H9 (cell line): ENCODE results near the gene WFDC1. TPM values are rescaled to one million over a fixed set of nuclear protein-coding genes. Genes with fewer than 3 reads are reported as not detected.

ENCODE experiments used
- DNase-seq: peaks from one replicate; pipeline ENCODE4 v3.0.0-alpha.2; 2017
- H2AFZ ChIP-seq: one replicate; pipeline ENCODE4 v1.6.1; 2013; ENCODE audit warnings: mild to moderate bottlenecking, low read length, control low read depth, moderate library complexity
- H2AK5ac ChIP-seq: 2 replicates; pipeline ENCODE4 v1.6.1; 2013; ENCODE audit warnings: low read length, control low read depth, mixed read lengths; ENCODE audit not compliant: insufficient read length
- H2BK120ac ChIP-seq: one replicate; pipeline ENCODE4 v1.6.1; 2013; ENCODE audit warnings: low read depth, mild to moderate bottlenecking, low read length, control low read depth, inconsistent platforms; ENCODE audit not compliant: poor library complexity, severe bottlenecking
- H2BK12ac ChIP-seq: 2 replicates; pipeline ENCODE4 v1.6.1; 2013; ENCODE audit warnings: low read length, control low read depth, mixed read lengths, low read depth; ENCODE audit not compliant: insufficient read length
- H2BK15ac ChIP-seq: 2 replicates; pipeline ENCODE4 v1.6.1; 2013; ENCODE audit warnings: low read depth, low read length, control low read depth
- H2BK20ac ChIP-seq: one replicate; pipeline ENCODE4 v1.6.1; 2013; ENCODE audit warnings: low read depth, mild to moderate bottlenecking, low read length, control low read depth, inconsistent platforms; ENCODE audit not compliant: poor library complexity, severe bottlenecking
- H2BK5ac ChIP-seq: 2 replicates; pipeline ENCODE4 v1.6.1; 2013; ENCODE audit warnings: low read length, control low read depth, mixed read lengths; ENCODE audit not compliant: insufficient read length
- H3K14ac ChIP-seq: 2 replicates; pipeline ENCODE4 v1.6.1; 2013; ENCODE audit warnings: low read length, control low read depth; ENCODE audit not compliant: insufficient read depth
- H3K18ac ChIP-seq: 2 replicates; pipeline ENCODE4 v1.6.1; 2013; ENCODE audit warnings: low read depth, mild to moderate bottlenecking, mixed read lengths, low read length, control low read depth; ENCODE audit not compliant: insufficient read length
- H3K23ac ChIP-seq: 2 replicates; pipeline ENCODE4 v1.6.1; 2013; ENCODE audit warnings: low read length, control low read depth, mixed read lengths, low read depth; ENCODE audit not compliant: insufficient read length
- H3K23me2 ChIP-seq: 2 replicates; pipeline ENCODE4 v1.6.1; 2013; ENCODE audit warnings: low read depth, mild to moderate bottlenecking, mixed read lengths, low read length, control low read depth; ENCODE audit not compliant: insufficient read length, poor library complexity, severe bottlenecking
- H3K27ac ChIP-seq: 2 replicates; pipeline ENCODE4 v1.5.1; 2013; ENCODE audit warnings: low read length, control low read depth, mixed read lengths, low read depth; ENCODE audit not compliant: insufficient read length
- H3K27me3 ChIP-seq: 2 replicates; pipeline ENCODE4 v1.6.1; 2013; ENCODE audit warnings: low read length, control low read depth, inconsistent platforms; ENCODE audit not compliant: insufficient read depth
- H3K4ac ChIP-seq: 2 replicates; pipeline ENCODE4 v1.6.1; 2013; ENCODE audit warnings: low read depth, mild to moderate bottlenecking, control low read depth, inconsistent platforms, low read length, moderate library complexity
- H3K4me1 ChIP-seq: 2 replicates; pipeline ENCODE4 v1.6.1; 2013; ENCODE audit warnings: low read length, control low read depth, inconsistent platforms; ENCODE audit not compliant: insufficient read depth
- H3K4me2 ChIP-seq: 2 replicates; pipeline ENCODE4 v1.6.1; 2013; ENCODE audit warnings: low read length, control low read depth, mixed read lengths; ENCODE audit not compliant: insufficient read length, insufficient read depth
- H3K56ac ChIP-seq: 2 replicates; pipeline ENCODE4 v1.6.1; 2013; ENCODE audit warnings: low read depth, mild to moderate bottlenecking, mixed read lengths, low read length, control low read depth; ENCODE audit not compliant: insufficient read length
- H3K79me1 ChIP-seq: 2 replicates; pipeline ENCODE4 v1.6.1; 2013; ENCODE audit warnings: low read depth, mild to moderate bottlenecking, moderate library complexity, low read length, control low read depth, inconsistent platforms; ENCODE audit not compliant: insufficient read depth, poor library complexity, severe bottlenecking
- H3K79me2 ChIP-seq: 2 replicates; pipeline ENCODE4 v1.6.1; 2013; ENCODE audit warnings: low read length, control low read depth, inconsistent platforms; ENCODE audit not compliant: insufficient read depth
- H3K9ac ChIP-seq: 2 replicates; pipeline ENCODE4 v1.6.1; 2013; ENCODE audit warnings: low read length, control low read depth, mixed read lengths; ENCODE audit not compliant: insufficient read length; ENCODE audit errors: extremely low read depth
- H3K9me3 ChIP-seq: one replicate; pipeline ENCODE4 v1.6.1; 2013; ENCODE audit warnings: low read depth, low read length, inconsistent platforms; ENCODE audit not compliant: control insufficient read depth
- H3T11ph ChIP-seq: one replicate; pipeline ENCODE4 v1.6.1; 2013; ENCODE audit warnings: mild to moderate bottlenecking, low read length, control low read depth, inconsistent platforms
- H4K20me1 ChIP-seq: one replicate; pipeline ENCODE4 v1.6.1; 2013; ENCODE audit not compliant: control insufficient read depth, insufficient read length, insufficient read depth
- H4K5ac ChIP-seq: 2 replicates; pipeline ENCODE4 v1.6.1; 2013; ENCODE audit warnings: low read depth, mild to moderate bottlenecking, mixed read lengths, low read length, control low read depth; ENCODE audit not compliant: insufficient read length
- H4K8ac ChIP-seq: replicated peaks from 2 replicates; pipeline ENCODE4 v1.6.1; 2013; ENCODE audit warnings: low read length, control low read depth, mixed read lengths, low read depth; ENCODE audit not compliant: insufficient read length
- H4K91ac ChIP-seq: 2 replicates; pipeline ENCODE4 v1.6.1; 2013; ENCODE audit warnings: low read depth, mild to moderate bottlenecking, moderate library complexity, mixed read lengths, low read length, control low read depth; ENCODE audit not compliant: insufficient read length
- H3K27ac Mint-ChIP-seq, 3 experiments: 2 replicates in 2 of 3; 3 replicates in 1 of 3; pipeline ENCODE4 v1.8.0; 2020 to 2021; ENCODE audit warnings: mixed read lengths in 3 of 3, mild to moderate bottlenecking in 1 of 3, moderate library complexity in 1 of 3
- H3K27me3 Mint-ChIP-seq: 2 replicates; pipeline ENCODE4 v1.8.0; 2021; ENCODE audit warnings: low read depth, mild to moderate bottlenecking, moderate library complexity, mixed read lengths
- H3K36me3 Mint-ChIP-seq, 3 experiments: 2 replicates in 2 of 3; 3 replicates in 1 of 3; pipeline ENCODE4 v1.8.0; 2020 to 2021; ENCODE audit warnings: low read depth in 3 of 3, mixed read lengths in 3 of 3; ENCODE audit not compliant: insufficient read depth in 1 of 3
- H3K4me1 Mint-ChIP-seq, 2 experiments: 2 replicates each; pipeline ENCODE4 v1.8.0; 2020; ENCODE audit warnings: mixed read lengths in 2 of 2
- H3K4me3 Mint-ChIP-seq, 2 experiments: 2 replicates in 1 of 2; 3 replicates in 1 of 2; pipeline ENCODE4 v1.8.0; 2020 to 2021; ENCODE audit warnings: mild to moderate bottlenecking in 2 of 2, mixed read lengths in 2 of 2, moderate library complexity in 1 of 2
- H3K9me3 Mint-ChIP-seq, 2 experiments: 2 replicates in 1 of 2; 3 replicates in 1 of 2; pipeline ENCODE4 v1.8.0; 2020; ENCODE audit warnings: mild to moderate bottlenecking in 2 of 2, mixed read lengths in 2 of 2, moderate library complexity in 1 of 2
- CTCF ChIP-seq: fragments of 200-600 bp; sonication (generic); conservative IDR thresholded peaks from 3 replicates; pipeline ENCODE4 v1.8.0; 2021; ENCODE audit warnings: antibody characterized with exemption, mild to moderate bottlenecking
- WGBS: extraction: QIAGEN DNeasy Blood & Tissue Kit; methylation state at CpG from one replicate; pipeline ENCODE4 v1.1.7; 2013; ENCODE audit warnings: missing lambda C conversion rate, low lambda C conversion rate, mixed read lengths; ENCODE audit not compliant: insufficient read length; ENCODE audit errors: extremely low coverage; 5-methylcytosine and 5-hydroxymethylcytosine counted together
- total RNA-seq: library from RNA; stranded (reverse); gene quantifications from 2 replicates; pipeline ENCODE4 v1.2.1, GENCODE V29; 2021

The WFDC1 gene
- total RNA-seq, 1 experiment from 2014 or later = 0.24 TPM

- Mint-ChIP-seq H3K9me3 (peaks cover 6 to 8% of the 10 kb centered on the region in 2 experiments; a peak in 3 of 5 replicates), H3K27me3 (peaks cover 2% of the 10 kb centered on the region), H3K4me3 (no peak overlapping the region), H3K36me3 (no peaks in the 10 kb centered on the region; a peak in 2 of 7 replicates), H3K27ac (no peak overlapping the region), H3K4me1 (peaks cover 0 to 3% of the 10 kb centered on the region in 2 experiments; a peak in 1 of 4 replicates)
- Histone ChIP-seq H3K4ac (no peak overlapping the region), H3K4me2 (no peak overlapping the region), H2AK5ac (no peak overlapping the region), H3K27me3 (no peaks in the 10 kb centered on the region), H4K20me1 (no peaks in the 10 kb centered on the region), H4K91ac (no peak overlapping the region), H4K8ac (no peak overlapping the region), H3K9ac (no peak overlapping the region), H2BK15ac (no peak overlapping the region), H3T11ph (no peak overlapping the region), H3K56ac (no peak overlapping the region), H3K79me1 (no peaks in the 10 kb centered on the region), H2AFZ (no peak overlapping the region), H2BK120ac (no peak overlapping the region), H3K18ac (no peak overlapping the region), H2BK5ac (no peak overlapping the region), H3K9me3 (no peaks in the 10 kb centered on the region), H3K4me1 (no peaks in the 10 kb centered on the region), H2BK20ac (no peak overlapping the region), H3K27ac (no peak overlapping the region), H3K23ac (no peak overlapping the region), H3K23me2 (no peaks in the 10 kb centered on the region), H3K14ac (no peak overlapping the region), H4K5ac (no peak overlapping the region), H3K79me2 (no peaks in the 10 kb centered on the region), H2BK12ac (no peak overlapping the region)
- no CpG with 5 or more reads among the region's 18 CpGs for WGBS
- no peak for TF ChIP-seq CTCF
- DNase-seq = no peak
Measured at GRCh38 chr16:84340325-84341040, 45.8 kb downstream of the WFDC1 start.
